Measurements from ENCODE around the gene ITPR1. TPM values are rescaled to one million over a fixed set of nuclear protein-coding genes. Genes with fewer than 3 reads are reported as not detected.

The ITPR1 gene
- total and polyA plus RNA-seq, 4 donors, result 3.7 to 39.4 (median 8.2) TPM

- no peak overlapping the region for H3K27ac ChIP-seq (ENCODE audit: low read depth in 1 of 2, low read length in 2 of 2)
- H3K27me3 ChIP-seq (ENCODE audit: control insufficient read depth in 4 of 4, insufficient read depth in 4 of 4, low read length in 3 of 4), result no peaks in the 10 kb centered on the region
- no peak overlapping the region for H3K9ac ChIP-seq (ENCODE audit: low read depth in 1 of 2, low read length in 2 of 2)
- 62% methylated on average over 4 of the region's 4 CpGs for WGBS
- H3K36me3 ChIP-seq (ENCODE audit: control insufficient read depth in 4 of 4, insufficient read depth in 3 of 4, low read depth in 1 of 4, low read length in 3 of 4), result no peaks in the 10 kb centered on the region
- no peaks in the 10 kb centered on the region for H3K9me3 ChIP-seq (ENCODE audit: control insufficient read depth in 4 of 4, low read length in 3 of 4)
- DNase-seq (ENCODE audit: low spot score), result no peak
- H3K4me3 ChIP-seq (ENCODE audit: low read depth in 1 of 3, low read length in 3 of 3), result no peak overlapping the region
- H3K4me1 ChIP-seq (ENCODE audit: control insufficient read depth in 4 of 4, insufficient read depth in 4 of 4, low read length in 3 of 4), result no peaks in the 10 kb centered on the region
- TF ChIP-seq RAD21 (IDR thresholded peaks at IDR 0.05) (no peak), REST (IDR thresholded peaks at IDR 0.05) (no peak), ATF3 (IDR thresholded peaks at IDR 0.05) (no peak), MAX (IDR thresholded peaks at IDR 0.05) (no peak), HNF4A (conservative IDR thresholded peaks at IDR 0.05) (no peak), TAF1 (conservative IDR thresholded peaks at IDR 0.05) (no peak), EGR1 (IDR thresholded peaks at IDR 0.05; ENCODE audit: low read depth in 2 of 2) (no peak), RXRA (IDR thresholded peaks at IDR 0.05) (no peak), NR2F2 (IDR thresholded peaks at IDR 0.05) (no peak), JUND (IDR thresholded peaks at IDR 0.05) (no peak), YY1 (IDR thresholded peaks at IDR 0.05) (no peak), SP1 (IDR thresholded peaks at IDR 0.05) (no peak), FOXA2 (IDR thresholded peaks at IDR 0.05) (no peak), HNF4G (IDR thresholded peaks at IDR 0.05) (no peak), ZBTB33 (IDR thresholded peaks at IDR 0.05) (no peak), FOXA1 (IDR thresholded peaks at IDR 0.05) (no peak), GABPA (IDR thresholded peaks at IDR 0.05 in 1 of 2, conservative IDR thresholded peaks at IDR 0.05 in 1 of 2) (no peak), CTCF (IDR thresholded peaks at IDR 0.05; ENCODE audit: low read depth, low read length, missing input control) (no peak)
These were observed 55.2 kb downstream of the ITPR1 start for GRCh38 chr3:4548356-4548755.
